Embryonic facial prominence (tissue), 1 donor: ENCODE measurements around the gene FAM3A.
"Not testable (repeated sequence)": the region's sequence is repeated elsewhere in the genome, so short reads cannot be mapped to it uniquely, and the experiment has no call there.

Experiments
- DNase-seq: peaks from one replicate; pipeline ENCODE4 v3.0.0-alpha.2; 2016; ENCODE audit errors: extremely low spot score

Gene FAM3A

GRCh38 chrX:154505734-154506133 lies 10.3 kb downstream of the FAM3A start:
- no peak for DNase-seq

DNA sequence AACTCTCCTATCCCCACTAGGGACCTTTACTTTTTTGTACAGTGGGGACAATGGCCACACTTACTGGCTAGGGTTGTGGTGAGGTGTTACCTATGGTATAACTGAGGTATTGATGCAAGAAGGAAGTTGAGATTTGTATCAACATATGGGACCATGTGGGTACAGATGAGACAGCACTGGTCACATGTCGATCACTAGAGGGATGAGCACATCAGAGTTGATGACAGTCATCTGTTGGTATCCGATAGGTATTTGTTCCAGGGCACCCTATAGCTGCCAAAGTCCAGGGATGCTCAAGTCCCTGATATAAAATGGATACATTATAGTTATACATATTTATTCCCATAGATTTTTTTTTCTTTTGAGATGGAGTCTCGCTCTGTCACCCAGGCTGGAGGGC lies 13.0 kb downstream of the FAM3A start:
- DNase-seq = no peak

DNA sequence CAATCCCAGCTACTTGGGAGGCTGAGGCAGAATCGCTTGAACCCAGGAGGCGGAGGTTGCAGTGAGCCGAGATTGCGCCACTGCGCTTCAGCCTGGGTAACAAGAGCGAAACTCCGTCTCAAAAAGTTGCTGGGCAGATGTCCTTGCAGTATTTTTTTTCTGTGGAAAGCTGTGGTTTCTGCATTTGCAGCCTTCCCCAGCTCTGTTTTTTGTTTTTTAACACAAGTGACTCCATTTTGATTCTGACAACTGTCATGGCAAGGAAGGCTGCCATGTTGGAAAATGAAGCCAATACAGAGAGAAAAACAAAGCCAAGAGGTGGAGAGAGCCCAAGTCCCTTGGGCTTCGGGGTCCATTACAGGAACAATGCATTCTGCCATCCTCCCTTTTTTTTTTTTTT lies 13.9 kb downstream of the FAM3A start:
- DNase-seq = no peak

DNA sequence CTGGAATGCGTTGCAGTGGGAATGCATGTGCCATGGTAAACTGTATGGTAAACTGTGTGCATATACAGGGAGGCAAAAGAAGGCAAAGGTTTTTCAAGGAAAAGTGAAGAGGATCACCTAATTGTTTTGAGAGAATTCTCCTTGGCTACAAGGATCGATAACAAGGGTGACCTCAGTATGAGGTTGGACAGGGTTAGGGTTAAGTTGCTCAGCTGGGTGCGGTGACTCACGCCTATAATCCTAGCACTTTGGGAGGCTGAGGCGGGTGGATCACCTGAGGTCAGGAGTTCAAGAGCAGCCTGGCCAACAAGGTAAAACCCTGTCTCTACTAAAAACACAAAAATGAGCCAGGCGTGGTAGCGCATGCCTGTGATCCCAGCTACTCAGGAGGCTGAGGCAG lies 14.6 kb downstream of the FAM3A start:
- not testable (repeated sequence) for DNase-seq

GRCh38 chrX:154496591-154497137 lies 19.4 kb downstream of the FAM3A start:
- DNase-seq = not testable (repeated sequence)

DNA sequence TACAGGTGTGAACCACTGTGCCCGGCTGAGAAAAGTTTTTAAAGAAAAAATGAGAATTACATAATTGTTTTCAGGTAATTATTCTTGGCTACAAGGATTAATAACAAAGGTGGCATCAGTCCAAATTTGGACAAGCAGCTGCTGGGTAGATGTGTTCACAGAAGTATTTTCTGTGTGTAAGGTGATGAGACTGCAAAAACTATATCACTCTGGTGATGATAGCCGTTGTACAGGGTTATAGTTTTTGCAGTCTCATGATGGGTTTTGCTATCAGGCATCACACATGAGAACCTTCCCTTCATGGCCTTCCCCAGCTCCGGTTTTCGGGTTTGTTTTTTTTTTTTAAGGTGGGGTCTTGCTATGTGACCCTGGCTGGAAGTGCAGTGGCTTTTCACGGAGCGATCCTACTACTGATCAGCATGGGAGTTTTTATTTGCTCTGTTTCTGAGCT lies 20.5 kb downstream of the FAM3A start:
- DNase-seq = no peak

DNA sequence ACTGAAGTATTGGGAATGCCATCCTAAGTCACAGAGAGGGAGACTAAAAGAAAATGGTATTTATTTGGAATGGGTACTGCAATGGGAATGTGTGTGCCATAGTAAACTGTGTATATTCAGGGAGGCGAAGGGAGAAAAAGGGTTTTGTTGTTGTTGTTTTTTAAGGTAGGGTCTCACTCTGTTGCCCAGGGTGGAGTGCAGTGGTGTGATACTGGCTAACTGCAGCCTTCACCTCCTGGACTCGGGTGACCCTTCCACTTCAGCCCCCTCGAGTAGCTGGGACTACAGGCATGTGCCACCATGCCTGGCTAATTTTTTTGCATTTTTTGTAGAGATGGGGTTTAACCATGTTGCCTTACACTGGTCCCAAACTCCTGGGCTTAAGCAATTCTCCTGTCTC lies 21.3 kb downstream of the FAM3A start:
- DNase-seq = no peak

DNA sequence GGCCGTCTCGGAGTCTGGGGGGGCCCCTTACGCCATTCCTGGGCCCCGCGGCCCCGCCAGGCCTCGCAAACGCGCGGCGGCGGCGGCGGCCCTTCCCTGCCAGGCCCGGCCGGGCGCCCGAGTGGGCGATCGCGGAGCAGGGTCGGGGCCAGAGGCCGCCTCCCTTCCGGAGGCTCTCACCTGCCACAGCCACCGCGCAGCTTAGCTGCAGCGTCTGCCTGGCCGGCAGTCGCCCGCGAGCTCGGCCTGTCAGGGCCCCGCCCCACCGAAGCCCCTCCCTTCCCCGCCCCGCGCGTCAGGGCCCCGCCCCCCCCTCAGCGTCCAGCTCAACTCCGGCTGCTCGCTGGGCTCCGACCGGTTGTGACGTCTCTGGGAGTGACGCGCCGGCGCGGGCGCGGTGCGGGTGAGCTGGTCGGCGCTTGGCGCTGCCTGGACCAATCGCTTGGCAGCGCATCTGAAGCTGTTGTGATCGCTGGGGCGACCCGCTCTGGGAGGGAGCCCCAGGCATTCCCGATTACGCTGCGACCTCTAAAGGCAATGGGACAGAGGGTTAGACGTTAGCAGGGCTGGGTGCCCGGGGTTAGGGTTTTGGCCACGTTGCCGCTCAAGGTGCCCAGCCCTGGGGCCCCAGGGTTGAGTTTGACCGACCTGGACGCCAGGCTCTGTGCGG lies 25.5 kb downstream of the FAM3A start, which contains the start of gene SLC10A3:
TSS of gene SLC10A3 (minus strand) at position 216 of the 670 bp plus-strand sequence. CDS start 1,689 bp downstream, outside the sequence.
- peak; percentile 74 for DNase-seq

DNA sequence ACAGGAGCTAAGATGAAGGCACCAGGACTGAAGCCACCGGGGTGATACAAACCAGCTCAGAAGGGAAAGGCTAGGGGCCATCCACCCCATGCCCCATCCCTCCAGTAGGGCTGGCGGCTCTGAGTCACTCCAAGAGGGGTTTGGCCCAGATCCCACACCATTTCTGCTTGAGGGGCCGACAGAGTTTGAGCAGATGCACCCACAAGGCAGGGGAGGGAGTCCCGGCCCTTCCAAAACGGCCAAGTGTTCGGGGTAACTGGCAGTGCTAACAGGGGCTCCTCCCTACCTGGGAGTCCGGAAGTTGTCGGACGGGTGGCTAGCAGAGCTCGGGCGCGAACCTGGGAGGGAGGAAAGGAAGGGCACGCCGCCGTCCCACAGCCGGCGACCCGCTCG lies 26.0 kb downstream of the FAM3A start:
- DNase-seq = no peak

DNA sequence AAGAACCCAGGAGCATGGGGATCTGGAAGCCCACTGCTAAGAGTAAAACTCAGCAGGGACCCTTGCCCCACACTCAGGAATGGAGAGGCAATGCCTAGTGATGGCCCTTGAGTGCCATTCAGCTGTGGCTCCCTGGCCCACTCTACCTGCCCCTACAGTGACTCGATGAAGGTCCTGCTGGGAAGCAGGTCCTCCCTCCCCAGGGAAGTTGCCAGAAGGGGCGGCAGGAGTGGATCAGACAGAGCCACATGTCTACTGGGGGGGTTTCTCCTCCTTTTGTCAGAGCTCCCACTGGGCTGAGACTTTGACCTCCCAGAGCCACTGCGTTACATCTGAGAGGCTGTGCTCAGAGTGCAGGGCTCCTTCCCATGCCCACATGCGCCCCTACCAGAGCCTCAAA lies 26.9 kb downstream of the FAM3A start:
- no peak for DNase-seq

GRCh38 chrX:154488336-154489075 lies 27.5 kb downstream of the FAM3A start:
- DNase-seq = no peak

DNA sequence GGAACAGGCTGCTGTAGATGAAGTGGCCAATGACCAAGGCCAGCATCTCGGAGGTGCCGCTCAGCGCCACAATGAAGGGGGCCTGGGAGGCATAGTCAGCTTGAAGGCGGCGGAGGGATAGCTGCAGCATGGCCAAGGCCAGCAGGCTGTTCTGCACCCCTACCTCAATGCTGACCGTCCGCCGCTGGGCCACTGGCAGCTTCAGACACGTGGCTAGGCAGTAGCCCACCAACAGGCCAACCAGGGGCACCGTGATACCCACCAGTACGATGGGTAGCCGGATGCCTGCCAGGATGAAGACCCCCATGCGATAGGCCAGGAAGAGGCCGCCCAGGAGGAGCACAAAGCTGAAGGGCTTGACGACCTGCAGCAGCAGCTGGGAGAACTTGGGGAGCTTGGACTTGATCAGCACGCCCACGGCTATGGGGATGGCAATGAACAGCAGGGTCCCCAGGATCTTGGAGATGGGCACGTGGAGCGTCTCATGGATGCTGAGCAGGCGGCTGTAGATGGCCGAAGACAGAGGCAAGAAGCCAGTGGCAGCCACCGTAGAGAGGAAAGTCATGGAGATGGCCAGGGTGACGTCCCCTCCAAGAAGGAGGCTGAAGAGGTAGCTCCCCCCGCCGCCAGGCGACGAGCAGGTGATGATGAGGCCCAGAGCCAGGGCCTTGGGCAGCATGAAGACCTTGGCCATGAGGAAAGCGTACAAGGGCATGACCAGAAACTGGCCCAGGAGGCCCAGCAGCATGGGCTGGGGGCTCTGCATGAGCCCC lies 28.3 kb downstream of the FAM3A start:
- no peak for DNase-seq

GRCh38 chrX:154486396-154487207 lies 29.4 kb downstream of the FAM3A start, which contains the start of gene UBL4A:
UBL4A (minus strand) TSS chrX:154486615; CDS start chrX:154486584, 31 bp downstream.
- DNase-seq = peak; percentile 16

DNA sequence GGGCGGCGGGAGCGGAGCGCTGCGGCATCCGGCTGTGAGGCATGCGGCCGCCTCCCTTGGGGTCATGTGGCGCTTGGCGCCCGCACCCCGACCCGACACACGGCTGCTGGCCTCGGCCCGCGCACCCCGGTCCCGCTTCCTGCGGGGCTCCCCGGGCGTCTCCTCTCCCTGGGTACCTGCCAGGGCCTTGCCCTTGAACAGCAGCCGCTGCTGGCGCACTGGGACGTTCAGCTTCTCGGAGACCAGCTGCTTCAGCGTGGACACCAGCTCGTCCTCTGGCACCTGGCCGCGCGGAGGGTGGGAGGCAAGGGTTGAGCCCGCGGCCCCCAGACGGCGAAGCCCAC lies 30.0 kb downstream of the FAM3A start:
- no peak for DNase-seq

DNA sequence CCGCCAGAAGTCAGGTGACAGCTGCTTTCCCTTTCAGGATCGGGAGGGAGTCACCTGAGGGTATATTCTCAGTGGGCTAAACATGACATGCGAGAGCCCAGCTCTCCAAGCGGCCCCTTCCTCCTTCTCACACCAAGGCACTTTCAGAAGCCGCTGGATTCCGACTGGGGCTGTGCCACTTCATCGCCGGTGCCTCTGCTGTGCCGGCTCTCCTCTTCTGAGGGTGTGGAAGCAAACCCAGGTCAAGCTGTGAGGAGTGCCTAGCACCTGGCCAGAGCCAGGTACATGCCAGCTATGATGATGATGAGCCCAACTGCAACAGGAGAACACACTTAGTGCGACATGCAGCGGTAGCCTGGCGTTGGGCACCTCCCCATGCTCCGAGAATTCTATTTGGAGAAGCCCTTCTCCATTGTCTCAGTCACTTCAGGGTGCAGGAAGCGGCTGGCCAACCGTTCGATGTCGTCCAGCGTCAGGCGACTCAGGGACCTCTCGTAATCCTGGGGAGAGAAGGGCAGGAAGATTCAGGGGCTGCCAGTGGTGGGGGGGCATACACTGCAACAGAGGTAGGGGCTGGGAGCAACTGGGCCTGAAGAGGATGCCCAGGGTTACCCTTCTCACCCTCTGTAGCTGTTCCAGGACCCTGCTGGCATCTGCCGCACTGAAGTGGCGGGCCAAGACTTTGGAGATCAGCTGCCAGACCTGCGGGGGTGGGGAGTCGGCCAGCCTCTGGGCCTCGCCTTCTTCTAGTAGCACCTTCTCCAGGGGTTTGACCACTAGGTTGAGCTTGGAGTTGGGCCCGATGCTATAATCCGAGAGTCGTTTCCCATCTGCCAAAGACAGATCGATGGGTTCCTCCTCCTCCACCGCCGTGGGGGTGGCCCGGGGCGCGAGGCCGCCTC lies 30.6 kb downstream of the FAM3A start:
- no peak for DNase-seq

- DNase-seq = no peak
Measured at GRCh38 chrX:154484255-154485149, 31.5 kb downstream of the FAM3A start.

DNA sequence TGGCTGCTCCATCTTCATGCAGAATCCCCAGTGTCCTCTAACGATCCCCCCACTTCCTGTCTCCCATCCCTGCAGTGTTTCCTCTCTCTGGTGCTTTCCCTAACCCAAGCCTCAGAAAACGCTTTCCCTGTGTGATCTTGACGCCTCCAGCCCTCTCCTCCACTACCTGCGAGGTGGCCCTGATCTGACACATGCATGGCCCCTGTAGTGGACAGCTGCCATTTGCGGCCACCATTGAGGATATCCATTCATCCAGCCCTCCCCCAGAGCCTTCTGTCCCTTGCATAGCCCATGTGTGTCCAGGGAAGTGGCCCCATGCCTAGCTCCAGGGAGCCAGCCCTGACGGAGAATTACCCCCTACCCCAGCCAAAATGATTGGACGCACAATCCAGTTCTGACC lies 32.7 kb downstream of the FAM3A start:
- no peak for DNase-seq

DNA sequence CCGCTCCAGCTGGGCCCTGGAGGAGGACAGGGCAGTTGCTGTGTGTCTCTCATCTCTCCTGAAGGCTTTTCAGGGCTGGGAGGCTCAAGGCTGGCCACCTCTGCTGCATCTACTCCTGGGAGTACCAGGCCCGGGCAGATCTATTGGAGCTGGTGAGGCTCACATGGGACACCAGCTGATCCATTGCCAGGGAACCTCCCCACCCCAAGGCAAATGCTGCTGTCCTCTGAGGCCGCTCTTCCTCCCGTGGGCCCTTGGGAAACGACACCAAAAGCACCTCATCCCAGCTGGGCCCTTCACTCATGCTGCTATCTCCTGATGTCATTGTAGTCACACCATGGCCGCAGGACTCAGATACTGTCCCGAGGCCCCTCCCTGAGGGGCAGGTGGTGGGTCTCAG lies 33.2 kb downstream of the FAM3A start:
- DNase-seq = no peak

GRCh38 chrX:154481911-154482601 lies 34.0 kb downstream of the FAM3A start:
- DNase-seq = no peak
